Vagina (tissue), 2 donors: Measurements from ENCODE around the gene ADGRA1. TPM values are rescaled to one million over a fixed set of nuclear protein-coding genes. Genes with fewer than 3 reads are reported as not detected.
"Not testable (repeated sequence)": the region's sequence is repeated elsewhere in the genome, so short reads cannot be mapped to it uniquely, and the experiment has no call there.

ENCODE experiments used
- DNase-seq, 2 donors: peaks; one replicate each; pipeline ENCODE4 v3.0.0-alpha.2; 2017; ENCODE audit errors: extremely low spot score in 2 of 2
- H3K27ac ChIP-seq: fragments of 200-600 bp; sonication (generic); one replicate; pipeline ENCODE4 v1.5.1; 2019
- H3K27me3 ChIP-seq: fragments of 200-600 bp; sonication (generic); one replicate; pipeline ENCODE4 v1.5.1; 2019
- H3K36me3 ChIP-seq, 2 donors: fragments of 200-600 bp; sonication (generic); one replicate each; pipeline ENCODE4 v1.5.1; 2017 to 2019
- H3K4me1 ChIP-seq: fragments of 200-600 bp; sonication (generic); one replicate; pipeline ENCODE4 v1.5.1; 2019
- H3K4me3 ChIP-seq, 2 donors: fragments of 200-600 bp; sonication (generic); 1 replicate in 1 of 2; 2 replicates in 1 of 2; pipeline ENCODE4 v1.5.1; 2016 to 2019
- H3K9me3 ChIP-seq: fragments of 200-600 bp; sonication (generic); one replicate; pipeline ENCODE4 v1.5.1; 2019
- CTCF ChIP-seq, 3 experiments: fragments of 450-650 bp in 2 of 3; fragments of 200-600 bp in 1 of 3; sonication (generic) in 1 of 3; IDR thresholded peaks; one replicate each; pipeline ENCODE4 v1.5.1; 2017 to 2019; ENCODE audit warnings: antibody characterized with exemption in 3 of 3, mild to moderate bottlenecking in 2 of 3, moderate library complexity in 2 of 3
- POLR2A ChIP-seq, 2 donors: fragments of 450-650 bp; IDR thresholded peaks; one replicate each; pipeline ENCODE4 v1.6.1; 2017; ENCODE audit warnings: antibody characterized with exemption in 2 of 2, mild to moderate bottlenecking in 2 of 2, moderate library complexity in 2 of 2
- POLR2AphosphoS5 ChIP-seq, 2 donors: sonication (generic); formaldehyde crosslinking; IDR thresholded peaks; one replicate each; pipeline ENCODE4 v1.9.0; 2017; ENCODE audit warnings: antibody characterized with exemption in 2 of 2, mild to moderate bottlenecking in 2 of 2, low read depth in 1 of 2; ENCODE audit not compliant: insufficient read depth in 1 of 2
- intact Hi-C: fragments of 100-400 bp; cut with DNase I; formaldehyde crosslinking; loops from one replicate; pipeline ENCODE4 v1.15.1; 2023
- total RNA-seq: library from RNA; depleted of rRNA; stranded (reverse); fragments of >200 nt; gene quantifications from one replicate; pipeline ENCODE4 v1.2.3, GENCODE V29; 2016

The ADGRA1 gene
- total RNA-seq, 1 donor from 2014 or later = 0.49 TPM

- H3K9me3 ChIP-seq = no peaks in the 10 kb centered on the region
- H3K36me3 ChIP-seq = no peaks in the 10 kb centered on the region
- H3K27me3 ChIP-seq = no peaks in the 10 kb centered on the region
- H3K4me3 ChIP-seq = no peak overlapping the region
- TF ChIP-seq POLR2AphosphoS5 (IDR thresholded peaks at IDR 0.05; ENCODE audit: insufficient read depth in 1 of 2, low read depth in 1 of 2) = no peak
- no peak for TF ChIP-seq CTCF (IDR thresholded peaks at IDR 0.05)
- TF ChIP-seq POLR2A (IDR thresholded peaks at IDR 0.05) = no peak
- no peak for DNase-seq
- H3K4me1 ChIP-seq = no peaks in the 10 kb centered on the region
- intact Hi-C loops = no loop called here
- no peak overlapping the region for H3K27ac ChIP-seq
These were observed 38.8 kb upstream of the ADGRA1 start for GRCh38 chr10:133048926-133049325.

GRCh38 chr10:133049639-133050038, 38.1 kb upstream of the ADGRA1 start:
- intact Hi-C loops = no loop called here
- H3K27me3 ChIP-seq = no peaks in the 10 kb centered on the region

GRCh38 chr10:133050371-133050770, 37.4 kb upstream of the ADGRA1 start:
- intact Hi-C loops = no loop called here
- no peaks in the 10 kb centered on the region for H3K9me3 ChIP-seq
- no peaks in the 10 kb centered on the region for H3K27me3 ChIP-seq
- TF ChIP-seq POLR2AphosphoS5 (IDR thresholded peaks at IDR 0.05; ENCODE audit: insufficient read depth in 1 of 2, low read depth in 1 of 2) (no peak), POLR2A (IDR thresholded peaks at IDR 0.05) (no peak), CTCF (IDR thresholded peaks at IDR 0.05) (no peak)
- no peak overlapping the region for H3K4me3 ChIP-seq
- H3K36me3 ChIP-seq = no peaks in the 10 kb centered on the region
- no peaks in the 10 kb centered on the region for H3K4me1 ChIP-seq
- H3K27ac ChIP-seq = no peak overlapping the region
- DNase-seq = no peak

More at GRCh38 chr10:133049639-133050038, 38.1 kb upstream of the ADGRA1 start:
- no peaks in the 10 kb centered on the region for H3K9me3 ChIP-seq
- no peaks in the 10 kb centered on the region for H3K36me3 ChIP-seq
- no peaks in the 10 kb centered on the region for H3K4me1 ChIP-seq
- H3K4me3 ChIP-seq = no peak overlapping the region
- no peak overlapping the region for H3K27ac ChIP-seq
- no peak for TF ChIP-seq CTCF (IDR thresholded peaks at IDR 0.05)
- TF ChIP-seq POLR2A (IDR thresholded peaks at IDR 0.05) = no peak
- TF ChIP-seq POLR2AphosphoS5 (IDR thresholded peaks at IDR 0.05; ENCODE audit: insufficient read depth in 1 of 2, low read depth in 1 of 2) = no peak
- no peak for DNase-seq

GRCh38 chr10:133052076-133052475, 35.6 kb upstream of the ADGRA1 start:
- TF ChIP-seq POLR2AphosphoS5 (IDR thresholded peaks at IDR 0.05; ENCODE audit: insufficient read depth in 1 of 2, low read depth in 1 of 2) (no peak), CTCF (IDR thresholded peaks at IDR 0.05) (no peak), POLR2A (IDR thresholded peaks at IDR 0.05) (no peak)
- H3K4me3 ChIP-seq = no peak overlapping the region
- no peak overlapping the region for H3K27ac ChIP-seq
- H3K36me3 ChIP-seq = no peaks in the 10 kb centered on the region
- intact Hi-C loops = no loop called here
- no peaks in the 10 kb centered on the region for H3K9me3 ChIP-seq
- no peak for DNase-seq
- H3K4me1 ChIP-seq = no peaks in the 10 kb centered on the region
- no peaks in the 10 kb centered on the region for H3K27me3 ChIP-seq

- intact Hi-C loops, H3K9me3 ChIP-seq, DNase-seq, H3K4me3 ChIP-seq, H3K4me1 ChIP-seq, H3K36me3 ChIP-seq, H3K27ac ChIP-seq, H3K27me3 ChIP-seq: not testable (repeated sequence)
These were observed 34.1 kb upstream of the ADGRA1 start for GRCh38 chr10:133053527-133054133.
